Limb (tissue), 2 donors: ENCODE data around the gene DPP3.

Experiments used
- DNase-seq, 2 donors: peaks; one replicate each; pipeline ENCODE4 v3.0.0-alpha.2; 2016; ENCODE audit errors: extremely low spot score in 2 of 2

The DPP3 gene

GRCh38 chr11:66479394-66480116 is 679 bp upstream of the DPP3 start:
- DNase-seq, result peak in 1 of 2 donors; percentile 19

- no peak for DNase-seq
Measured at GRCh38 chr11:66484806-66485380, 4.7 kb downstream of the DPP3 start.

GRCh38 chr11:66488957-66489356 is 8.7 kb downstream of the DPP3 start:
- DNase-seq, result no peak

- no peak for DNase-seq
Measured at GRCh38 chr11:66489636-66490035, 9.4 kb downstream of the DPP3 start.

- no peak for DNase-seq
Measured at GRCh38 chr11:66491315-66491935, 11.2 kb downstream of the DPP3 start.

GRCh38 chr11:66492161-66492865 is 12.1 kb downstream of the DPP3 start:
- DNase-seq, result no peak

GRCh38 chr11:66493130-66493529 is 12.9 kb downstream of the DPP3 start:
- no peak for DNase-seq

GRCh38 chr11:66494458-66494857 is 14.2 kb downstream of the DPP3 start:
- no peak for DNase-seq

- DNase-seq, result no peak
Measured at GRCh38 chr11:66494935-66495334, 14.7 kb downstream of the DPP3 start.

- no peak for DNase-seq
Measured at GRCh38 chr11:66495401-66495854, 15.2 kb downstream of the DPP3 start.

- DNase-seq, result no peak
Measured at GRCh38 chr11:66497206-66497605, 17.0 kb downstream of the DPP3 start.

GRCh38 chr11:66498506-66498905 is 18.3 kb downstream of the DPP3 start:
- DNase-seq, result no peak

GRCh38 chr11:66505276-66505816 is 25.1 kb downstream of the DPP3 start:
- no peak for DNase-seq

- DNase-seq, result peak in 1 of 2 donors; percentile 3
Measured at GRCh38 chr11:66509131-66509561, 28.9 kb downstream of the DPP3 start.

GRCh38 chr11:66510271-66510989 is 30.2 kb downstream of the DPP3 start, which contains the start of gene BBS1:
BBS1 (plus strand) TSS chr11:66510635; CDS start chr11:66510660, 25 bp downstream.
- DNase-seq, result peak; percentile 79 to 93

- DNase-seq, result no peak
Measured at GRCh38 chr11:66510990-66511339, 30.7 kb downstream of the DPP3 start.

- DNase-seq, result no peak
Measured at GRCh38 chr11:66523611-66524010, 43.4 kb downstream of the DPP3 start.

GRCh38 chr11:66524304-66525040 is 44.2 kb downstream of the DPP3 start:
- no peak for DNase-seq

- no peak for DNase-seq
Measured at GRCh38 chr11:66529069-66529468, 48.8 kb downstream of the DPP3 start.

GRCh38 chr11:66529655-66530054 is 49.4 kb downstream of the DPP3 start:
- no peak for DNase-seq
